GM18505 (cell line): Measurements from ENCODE around the gene SIGLECL1.

Experiments
- ATAC-seq: cut with Tn5 transposase; IDR thresholded peaks from one replicate; pipeline ENCODE4 v1.9.1; 2021; ENCODE audit not compliant: unreplicated experiment
- POLR2A ChIP-seq: IDR thresholded peaks from 4 replicates; pipeline ENCODE4 v1.6.1; 2011; ENCODE audit warnings: borderline replicate concordance; ENCODE audit not compliant: insufficient read depth, insufficient read length; ENCODE audit errors: extremely low read depth

Gene SIGLECL1

GRCh38 chr19:51263808-51264207 is 12.9 kb downstream of the SIGLECL1 start:
- no peak for TF ChIP-seq POLR2A
- no peak for ATAC-seq

- ATAC-seq, result no peak
- TF ChIP-seq POLR2A, result no peak
Measured at GRCh38 chr19:51271067-51271466, 20.2 kb downstream of the SIGLECL1 start.

- no peak for ATAC-seq
- TF ChIP-seq POLR2A, result no peak
Measured at GRCh38 chr19:51272183-51272810, 21.4 kb downstream of the SIGLECL1 start.

GRCh38 chr19:51274049-51274770 is 23.3 kb downstream of the SIGLECL1 start:
- no peak for TF ChIP-seq POLR2A
- no peak for ATAC-seq

GRCh38 chr19:51277112-51277511 is 26.2 kb downstream of the SIGLECL1 start:
- TF ChIP-seq POLR2A, result no peak
- ATAC-seq, result no peak

- ATAC-seq, result no peak
Measured at GRCh38 chr19:51282335-51282734, 31.5 kb downstream of the SIGLECL1 start.

GRCh38 chr19:51285682-51286081 is 34.8 kb downstream of the SIGLECL1 start:
- ATAC-seq, result no peak
- TF ChIP-seq POLR2A, result no peak

More at GRCh38 chr19:51282335-51282734, 31.5 kb downstream of the SIGLECL1 start:
- TF ChIP-seq POLR2A, result no peak

- ATAC-seq, result no peak
- no peak for TF ChIP-seq POLR2A
Measured at GRCh38 chr19:51289635-51290034, 38.8 kb downstream of the SIGLECL1 start.

GRCh38 chr19:51292971-51293370 is 42.1 kb downstream of the SIGLECL1 start:
- no peak for TF ChIP-seq POLR2A
- no peak for ATAC-seq

- no peak for ATAC-seq
- TF ChIP-seq POLR2A, result no peak
Measured at GRCh38 chr19:51293571-51294210, 42.8 kb downstream of the SIGLECL1 start.

GRCh38 chr19:51294211-51294976 is 43.5 kb downstream of the SIGLECL1 start:
- TF ChIP-seq POLR2A, result no peak
- ATAC-seq, result no peak

- TF ChIP-seq POLR2A, result no peak
- ATAC-seq, result no peak
Measured at GRCh38 chr19:51294977-51295375, 44.1 kb downstream of the SIGLECL1 start.
